Left ventricle myocardium inferior (tissue), 1 donor: ENCODE data around the gene ITGB1BP1. TPM values are rescaled to one million over a fixed set of nuclear protein-coding genes. Genes with fewer than 3 reads are reported as not detected.

Source experiments
- DNase-seq: peaks from one replicate; pipeline ENCODE4 v3.0.0-alpha.2; 2020
- H3K27ac ChIP-seq: fragments of 200-600 bp; replicated peaks from 2 replicates; pipeline ENCODE4 v1.8.0; 2021
- H3K27me3 ChIP-seq: fragments of 200-600 bp; 2 replicates; pipeline ENCODE4 v1.8.0; 2021; ENCODE audit warnings: low read depth
- H3K36me3 ChIP-seq: fragments of 200-600 bp; 2 replicates; pipeline ENCODE4 v1.8.0; 2021
- H3K4me1 ChIP-seq: fragments of 200-600 bp; 2 replicates; pipeline ENCODE4 v1.8.0; 2021
- H3K4me3 ChIP-seq: fragments of 200-600 bp; 2 replicates; pipeline ENCODE4 v1.8.0; 2021; ENCODE audit warnings: mild to moderate bottlenecking, moderate library complexity
- H3K9me3 ChIP-seq: fragments of 200-600 bp; replicated peaks from 2 replicates; pipeline ENCODE4 v1.8.0; 2021
- intact Hi-C: fragments of 100-400 bp; cut with micrococcal nuclease; formaldehyde crosslinking; loops from one replicate; pipeline ENCODE4 v1.11.0; 2022
- total RNA-seq: library from RNA; stranded (reverse); fragmentation: NEBNext Ultra II Directional; extraction: Animal tissue kit (Norgen Biotek cat#: 25700); gene quantifications from one replicate; pipeline ENCODE4 v1.2.1, GENCODE V29; 2021
- TF ChIP-seq, protein P1 (sequence below): fragments of 200-600 bp; IDR thresholded peaks from 2 replicates; pipeline ENCODE4 v1.8.0; 2021; ENCODE audit warnings: antibody characterized with exemption, mild to moderate bottlenecking, borderline replicate concordance
- donor health status: DM: no; HTN: yes; CAD: no; lungs with severe emphysema.

The ITGB1BP1 gene
- total RNA-seq, 1 donor from 2014 or later: 75.6 TPM

- Histone ChIP-seq H3K36me3 (peaks cover 55% of the 10 kb centered on the region), H3K27ac (no peak overlapping the region), H3K27me3 (no peaks in the 10 kb centered on the region), H3K9me3 (no peaks in the 10 kb centered on the region), H3K4me3 (no peak overlapping the region), H3K4me1 (peaks cover 19% of the 10 kb centered on the region)
- DNase-seq: no peak
- TF ChIP-seq, protein P1, sequence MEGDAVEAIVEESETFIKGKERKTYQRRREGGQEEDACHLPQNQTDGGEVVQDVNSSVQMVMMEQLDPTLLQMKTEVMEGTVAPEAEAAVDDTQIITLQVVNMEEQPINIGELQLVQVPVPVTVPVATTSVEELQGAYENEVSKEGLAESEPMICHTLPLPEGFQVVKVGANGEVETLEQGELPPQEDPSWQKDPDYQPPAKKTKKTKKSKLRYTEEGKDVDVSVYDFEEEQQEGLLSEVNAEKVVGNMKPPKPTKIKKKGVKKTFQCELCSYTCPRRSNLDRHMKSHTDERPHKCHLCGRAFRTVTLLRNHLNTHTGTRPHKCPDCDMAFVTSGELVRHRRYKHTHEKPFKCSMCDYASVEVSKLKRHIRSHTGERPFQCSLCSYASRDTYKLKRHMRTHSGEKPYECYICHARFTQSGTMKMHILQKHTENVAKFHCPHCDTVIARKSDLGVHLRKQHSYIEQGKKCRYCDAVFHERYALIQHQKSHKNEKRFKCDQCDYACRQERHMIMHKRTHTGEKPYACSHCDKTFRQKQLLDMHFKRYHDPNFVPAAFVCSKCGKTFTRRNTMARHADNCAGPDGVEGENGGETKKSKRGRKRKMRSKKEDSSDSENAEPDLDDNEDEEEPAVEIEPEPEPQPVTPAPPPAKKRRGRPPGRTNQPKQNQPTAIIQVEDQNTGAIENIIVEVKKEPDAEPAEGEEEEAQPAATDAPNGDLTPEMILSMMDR: no peak
- intact Hi-C loops: no loop called here
Observed at GRCh38 chr2:9405636-9406035, 17.7 kb downstream of the ITGB1BP1 start.

- no peak overlapping the region for H3K27ac ChIP-seq
- no peaks in the 10 kb centered on the region for H3K27me3 ChIP-seq
- TF ChIP-seq, protein P1: no peak
- no peak for DNase-seq
- intact Hi-C loops: no loop called here
- H3K36me3 ChIP-seq: peaks cover 46% of the 10 kb centered on the region
- H3K9me3 ChIP-seq: no peaks in the 10 kb centered on the region
- no peak overlapping the region for H3K4me3 ChIP-seq
- H3K4me1 ChIP-seq: peaks cover 21% of the 10 kb centered on the region
Observed at GRCh38 chr2:9404451-9404850, 18.9 kb downstream of the ITGB1BP1 start.

DNA sequence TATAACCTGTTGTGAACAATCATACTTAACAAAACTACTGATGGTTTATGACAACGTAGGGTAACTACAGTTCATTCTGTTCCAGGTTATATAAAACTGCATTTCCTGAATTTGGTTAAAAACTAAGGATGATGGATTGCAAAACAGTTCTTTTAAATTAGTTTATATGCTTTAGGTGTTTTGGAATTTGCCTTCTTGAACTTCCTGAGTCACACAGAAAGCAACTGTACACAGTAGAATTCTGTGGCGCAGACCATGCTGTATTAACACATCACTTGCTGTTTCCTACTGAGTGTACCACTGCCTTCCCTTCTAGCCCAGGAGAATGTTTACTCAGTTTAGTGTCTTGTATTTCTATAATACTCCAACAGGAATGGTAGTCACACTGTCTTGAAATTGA, 19.4 kb downstream of the ITGB1BP1 start:
- H3K4me1 ChIP-seq: peaks cover 27% of the 10 kb centered on the region
- H3K27ac ChIP-seq: peak overlapping the region; percentile 11
- intact Hi-C loops: no loop called here
- H3K36me3 ChIP-seq: peaks cover 41% of the 10 kb centered on the region
- H3K27me3 ChIP-seq: no peaks in the 10 kb centered on the region
- H3K9me3 ChIP-seq: no peaks in the 10 kb centered on the region
- TF ChIP-seq, protein P1: no peak
- no peak overlapping the region for H3K4me3 ChIP-seq
- DNase-seq: no peak

DNA sequence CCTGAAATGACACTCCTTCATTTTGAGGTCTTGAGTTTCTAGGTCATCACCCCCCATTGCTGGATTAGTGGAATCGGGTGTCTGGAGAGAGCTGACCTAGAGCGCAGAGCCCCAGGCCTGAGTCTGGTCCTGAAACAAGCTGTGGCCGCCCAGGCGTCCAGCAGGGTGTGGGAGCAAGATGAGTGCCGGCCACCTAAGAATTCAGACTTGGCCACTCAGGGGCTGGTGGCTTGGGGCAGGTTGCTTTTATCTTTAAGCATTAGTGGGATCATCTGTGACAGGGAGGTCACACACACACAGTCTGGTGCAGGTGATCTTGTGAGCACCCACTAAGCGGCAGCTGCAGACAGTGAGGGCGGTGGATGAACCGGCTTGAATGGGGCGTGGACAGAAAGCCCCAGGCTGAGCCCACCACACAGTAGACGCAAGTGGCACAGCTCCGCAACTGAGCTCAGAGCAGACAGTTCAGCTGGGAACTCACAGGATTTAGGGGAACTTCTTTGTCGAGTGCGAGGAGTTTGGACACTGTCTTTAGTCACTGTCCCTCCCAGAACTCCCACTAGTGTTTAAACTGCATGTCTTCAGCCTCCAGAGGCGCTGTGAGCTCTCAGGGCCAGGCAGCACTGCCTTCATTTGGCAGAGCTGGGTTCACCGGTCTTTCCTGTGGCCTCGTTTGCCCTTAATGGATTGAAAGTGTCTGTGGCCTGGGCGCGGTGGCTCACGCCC, 21.5 kb downstream of the ITGB1BP1 start:
- peaks cover 34% of the 10 kb centered on the region for H3K4me1 ChIP-seq
- no peaks in the 10 kb centered on the region for H3K9me3 ChIP-seq
- intact Hi-C loops: no loop called here
- H3K27me3 ChIP-seq: no peaks in the 10 kb centered on the region
- H3K27ac ChIP-seq: no peak overlapping the region
- no peak overlapping the region for H3K4me3 ChIP-seq
- no peak for DNase-seq
- TF ChIP-seq, protein P1: no peak
- H3K36me3 ChIP-seq: peaks cover 29% of the 10 kb centered on the region

DNA sequence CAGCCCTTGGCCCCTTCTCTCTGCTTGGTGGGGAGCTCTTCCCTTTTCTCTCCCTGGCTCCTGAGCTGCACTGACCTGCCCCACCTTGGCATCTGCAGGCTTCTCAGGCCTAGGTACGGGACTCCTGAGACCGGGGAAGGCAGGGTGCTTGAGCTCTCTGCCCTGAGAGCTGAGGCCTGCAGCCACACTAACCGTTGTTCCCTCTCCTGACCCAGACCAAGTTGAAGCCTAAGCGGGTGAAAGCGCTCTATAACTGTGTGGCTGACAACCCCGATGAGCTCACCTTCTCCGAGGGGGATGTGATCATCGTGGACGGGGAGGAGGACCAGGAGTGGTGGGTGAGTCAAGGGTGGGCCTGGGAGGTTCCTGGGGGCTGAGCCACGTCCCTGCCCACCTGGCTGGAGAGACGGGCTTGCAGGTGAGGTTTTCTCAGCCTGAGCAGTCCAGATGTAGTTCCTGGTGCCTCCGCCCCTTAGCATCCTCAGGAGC, 22.2 kb downstream of the ITGB1BP1 start:
- H3K27me3 ChIP-seq: no peaks in the 10 kb centered on the region
- intact Hi-C loops: no loop called here

More for the DNA sequence above, 22.2 kb downstream of the ITGB1BP1 start:
- Histone ChIP-seq H3K27ac (no peak overlapping the region), H3K4me1 (peaks cover 34% of the 10 kb centered on the region), H3K9me3 (no peaks in the 10 kb centered on the region), H3K36me3 (peaks cover 34% of the 10 kb centered on the region), H3K4me3 (no peak overlapping the region)
- TF ChIP-seq, protein P1: no peak
- no peak for DNase-seq
